OCI-LY7 (cell line): Measurements from ENCODE around the gene UBA7.

Experiments used
- CTCF ChIP-seq: fragments of 200-600 bp; sonication (generic); conservative IDR thresholded peaks from 2 replicates; pipeline ENCODE4 v1.5.1; 2014; ENCODE audit warnings: mild to moderate bottlenecking, antibody characterized with exemption, low read length, moderate library complexity, mixed read lengths
- EZH2phosphoT487 ChIP-seq: fragments of 200-600 bp; sonication (generic); IDR thresholded peaks from 2 replicates; pipeline ENCODE4 v1.6.1; 2018; ENCODE audit warnings: low read depth, borderline replicate concordance, mild to moderate bottlenecking, mixed run types, antibody characterized with exemption, low read length, moderate library complexity, mixed read lengths

GRCh38 chr3:49779358-49780079, 34.2 kb downstream of the UBA7 start:
- TF ChIP-seq CTCF: no peak
- TF ChIP-seq EZH2phosphoT487: no peak
